ENCODE measurements around the gene TMEM94. TPM values are rescaled to one million over a fixed set of nuclear protein-coding genes. Genes with fewer than 3 reads are reported as not detected.
"Not testable (repeated sequence)": the region's sequence is repeated elsewhere in the genome, so short reads cannot be mapped to it uniquely, and the experiment has no call there.

The TMEM94 gene
- polyA plus RNA-seq, 4 donors: 69.8 to 118 (median 80.8) TPM

- no peak for DNase-seq (ENCODE audit: low read depth in 4 of 4, low spot score in 2 of 4)
Measured at GRCh38 chr17:75507733-75508719, 51.6 kb downstream of the TMEM94 start.

- no peak for DNase-seq (ENCODE audit: low read depth in 4 of 4, low spot score in 2 of 4)
Measured at GRCh38 chr17:75508931-75509361, 52.5 kb downstream of the TMEM94 start.

GRCh38 chr17:75509528-75510258 is 53.3 kb downstream of the TMEM94 start:
- DNase-seq (ENCODE audit: low read depth in 4 of 4, low spot score in 2 of 4): no peak

GRCh38 chr17:75511270-75511609 is 54.8 kb downstream of the TMEM94 start:
- DNase-seq (ENCODE audit: low read depth in 4 of 4, low spot score in 2 of 4): no peak

- no peak for DNase-seq (ENCODE audit: low read depth in 4 of 4, low spot score in 2 of 4)
Measured at GRCh38 chr17:75511610-75512575, 55.5 kb downstream of the TMEM94 start.

GRCh38 chr17:75512926-75513640 is 56.6 kb downstream of the TMEM94 start:
- DNase-seq (ENCODE audit: low read depth in 4 of 4, low spot score in 2 of 4): no peak

GRCh38 chr17:75513641-75514000 is 57.2 kb downstream of the TMEM94 start:
- DNase-seq (ENCODE audit: low read depth in 4 of 4, low spot score in 2 of 4): no peak

GRCh38 chr17:75514299-75514918 is 58.0 kb downstream of the TMEM94 start:
- no peak for DNase-seq (ENCODE audit: low read depth in 4 of 4, low spot score in 2 of 4)

- no peak for DNase-seq (ENCODE audit: low read depth in 4 of 4, low spot score in 2 of 4)
Measured at GRCh38 chr17:75514919-75515495, 58.6 kb downstream of the TMEM94 start.

DNA sequence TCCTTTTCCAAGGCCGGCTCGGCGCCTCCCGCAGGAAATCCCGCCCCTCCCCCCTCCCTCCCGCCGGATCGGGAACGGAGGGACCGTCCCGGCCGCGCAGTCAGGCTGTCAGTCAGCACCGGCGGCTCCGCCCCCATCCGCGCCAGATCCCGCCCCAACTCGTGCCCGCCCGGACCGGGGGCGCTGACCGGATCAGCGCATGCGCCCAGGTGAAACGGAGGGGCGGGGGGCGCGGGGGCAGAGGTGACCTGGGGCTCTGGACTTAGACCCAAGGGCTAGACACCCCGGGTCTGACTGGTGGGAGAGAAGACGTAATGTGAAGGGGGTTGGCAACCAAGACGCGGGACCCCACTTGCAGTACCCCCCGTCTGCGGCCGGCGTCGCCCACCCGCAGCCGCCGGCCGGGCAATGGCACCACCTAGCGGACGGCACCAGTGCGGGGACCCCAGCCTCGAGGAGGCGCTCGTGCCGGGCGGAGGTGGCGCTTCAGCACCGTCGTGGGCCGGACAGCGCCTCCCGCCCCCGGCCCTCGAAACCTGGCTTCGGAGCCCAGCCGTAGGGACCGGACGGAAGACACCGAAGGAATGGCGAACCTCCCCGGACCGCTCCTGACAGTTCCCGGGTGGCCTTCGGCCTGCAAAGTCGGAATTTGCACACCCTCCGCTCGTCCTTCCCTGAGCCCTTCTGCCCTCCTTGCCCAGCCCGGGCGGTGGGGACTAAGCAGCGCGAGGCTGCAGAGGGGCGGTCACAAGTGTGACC is 59.2 kb downstream of the TMEM94 start, which contains the start of gene CASKIN2:
CASKIN2 (minus strand) TSS at position 42 of the 759 bp plus-strand sequence. CDS start 1,733 bp downstream, outside the sequence.
- peak; percentile 83 to 91 (median 87) for DNase-seq (ENCODE audit: low read depth in 4 of 4, low spot score in 2 of 4)

- peak in 3 of 4 donors; percentile 77 to 83 (median 80) for DNase-seq (ENCODE audit: low read depth in 4 of 4, low spot score in 2 of 4)
Measured at GRCh38 chr17:75516255-75516618, 59.8 kb downstream of the TMEM94 start, which contains the start of gene TSEN54. TSEN54 (plus strand) TSS chr17:75516528; CDS start chr17:75516561, 33 bp downstream.

- DNase-seq (ENCODE audit: low read depth in 4 of 4, low spot score in 2 of 4): no peak
Measured at GRCh38 chr17:75516619-75517296, 60.3 kb downstream of the TMEM94 start.

- DNase-seq (ENCODE audit: low read depth in 4 of 4, low spot score in 2 of 4): no peak
Measured at GRCh38 chr17:75517297-75517865, 60.9 kb downstream of the TMEM94 start.

GRCh38 chr17:75518201-75518600 is 61.8 kb downstream of the TMEM94 start:
- DNase-seq (ENCODE audit: low read depth in 4 of 4, low spot score in 2 of 4): no peak

DNA sequence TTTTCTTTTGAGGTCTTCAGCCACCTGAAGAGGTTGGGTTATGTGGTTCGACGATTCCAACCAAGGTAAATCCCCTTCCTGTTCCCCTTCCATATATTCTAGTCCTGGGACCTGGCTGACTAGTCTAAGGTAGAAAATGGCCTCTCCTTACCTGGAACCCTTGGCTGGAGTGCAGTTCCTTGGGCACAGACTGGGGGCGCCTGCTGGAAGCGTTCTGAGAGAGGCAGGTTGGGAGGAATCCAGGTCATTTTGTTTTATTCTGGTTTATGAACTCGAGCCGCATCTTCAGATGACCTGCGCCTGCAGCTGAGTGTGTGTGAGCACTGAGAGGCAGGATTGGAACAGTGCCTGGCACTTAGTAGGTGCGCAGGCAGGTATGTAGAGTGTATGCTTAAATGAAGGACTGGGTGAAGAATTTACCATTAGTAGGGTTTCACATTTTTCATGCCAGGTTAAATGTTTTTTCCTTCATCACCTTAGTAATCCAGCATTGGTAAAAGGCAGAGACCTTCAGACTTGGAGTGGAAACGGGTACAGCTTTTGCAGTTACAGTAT is 62.6 kb downstream of the TMEM94 start:
- DNase-seq (ENCODE audit: low read depth in 4 of 4, low spot score in 2 of 4): no peak

DNA sequence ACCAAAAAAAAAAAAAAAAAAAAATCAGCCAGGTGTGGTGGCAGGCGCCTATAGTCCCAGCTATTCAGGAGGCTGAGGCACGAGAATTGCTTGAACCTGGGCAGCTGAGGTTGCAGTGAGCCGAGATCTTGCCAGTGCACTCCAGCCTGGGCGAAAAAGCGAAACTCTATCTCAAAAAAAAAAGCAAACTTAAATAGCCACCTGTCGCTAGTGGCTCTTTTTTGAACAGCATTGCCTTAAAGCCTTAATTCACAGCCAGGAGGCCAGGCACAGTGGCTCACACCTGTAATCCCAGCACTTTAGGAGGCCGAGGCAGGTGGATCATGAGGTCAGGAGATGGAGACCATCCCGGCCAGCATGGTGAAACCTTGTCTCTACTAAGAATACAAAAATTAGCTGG is 64.0 kb downstream of the TMEM94 start:
- not testable (repeated sequence) for DNase-seq (ENCODE audit: low read depth in 4 of 4, low spot score in 2 of 4)

- no peak for DNase-seq (ENCODE audit: low read depth in 4 of 4, low spot score in 2 of 4)
Measured at GRCh38 chr17:75521290-75521689, 64.9 kb downstream of the TMEM94 start.

Measured in left renal cortex interstitium (tissue), 4 donors.